Esophagus squamous epithelium (tissue), 5 donors: ENCODE measurements around the gene CSTPP1. TPM values are rescaled to one million over a fixed set of nuclear protein-coding genes. Genes with fewer than 3 reads are reported as not detected.
"Not testable (repeated sequence)": the region's sequence is repeated elsewhere in the genome, so short reads cannot be mapped to it uniquely, and the experiment has no call there.

Experiments
- DNase-seq: peaks from one replicate; lab custom pipeline; 2025; lab: John Stamatoyannopoulos, UW
- H3K27ac ChIP-seq, 4 donors: fragments of 200-600 bp; sonication (generic); one replicate each; pipeline ENCODE4 v1.5.1; 2016 to 2019; ENCODE audit warnings: mild to moderate bottlenecking in 1 of 4
- H3K27me3 ChIP-seq, 4 donors: fragments of 200-600 bp; sonication (generic); 1 replicate in 3 of 4; 2 replicates in 1 of 4; pipeline versions ENCODE4 v1.5.1 to v1.6.0; 2017 to 2021; ENCODE audit warnings: antibody characterized with exemption in 1 of 4
- H3K36me3 ChIP-seq, 3 donors: fragments of 200-600 bp; sonication (generic); one replicate each; pipeline ENCODE4 v1.5.1; 2016 to 2019
- H3K4me1 ChIP-seq, 3 donors: fragments of 200-600 bp; sonication (generic); one replicate each; pipeline ENCODE4 v1.5.1; 2017 to 2019
- H3K4me3 ChIP-seq, 4 donors: fragments of 200-600 bp; sonication (generic); 1 replicate in 3 of 4; 2 replicates in 1 of 4; pipeline ENCODE4 v1.5.1; 2016 to 2019; ENCODE audit warnings: mild to moderate bottlenecking in 2 of 4, moderate library complexity in 1 of 4
- H3K9me3 ChIP-seq, 3 donors: fragments of 200-600 bp; sonication (generic); one replicate each; pipeline ENCODE4 v1.5.1; 2016 to 2019
- CTCF ChIP-seq, 6 experiments: fragments of 450-650 bp in 4 of 6; fragments of 200-600 bp in 2 of 6; sonication (generic) in 2 of 6; IDR thresholded peaks; one replicate each; pipeline ENCODE4 v1.5.1; 2016 to 2019; ENCODE audit warnings: antibody characterized with exemption in 6 of 6, mild to moderate bottlenecking in 4 of 6, moderate library complexity in 4 of 6
- POLR2A ChIP-seq, 4 donors: fragments of 450-650 bp; IDR thresholded peaks; one replicate each; pipeline ENCODE4 v1.6.1; 2017; ENCODE audit warnings: antibody characterized with exemption in 4 of 4, mild to moderate bottlenecking in 4 of 4, moderate library complexity in 3 of 4
- WGBS, 2 donors: methylation state at CpG; one replicate each; pipeline ENCODE4 v1.1.5; 2018; 5-methylcytosine and 5-hydroxymethylcytosine counted together
- intact Hi-C: fragments of 100-400 bp; cut with DNase I; formaldehyde crosslinking; loops from one replicate; pipeline ENCODE4 v1.15.0; 2022
- total RNA-seq, 4 donors: library from RNA; depleted of rRNA; stranded (reverse); fragments of >200 nt; gene quantifications; one replicate each; pipeline ENCODE4 v1.1.0, GENCODE V29; 2016
- donor health status: DM: yes; HTN: yes; CAD: no.

Gene CSTPP1
- total RNA-seq, 4 donors from 2014 or later = 9.4 to 19.6 (median 16.4) TPM

GRCh38 chr11:47192111-47192510 lies 255.6 kb downstream of the CSTPP1 start:
- H3K4me3 ChIP-seq = no peak overlapping the region
- no peaks in the 10 kb centered on the region for H3K36me3 ChIP-seq
- intact Hi-C loops = no loop called here
- WGBS, 2 donors = 81 to 93% methylated on average over 4 of the region's 4 CpGs
- no peak for DNase-seq
- TF ChIP-seq POLR2A (IDR thresholded peaks at IDR 0.05) (no peak), CTCF (IDR thresholded peaks at IDR 0.05) (no peak)
- H3K9me3 ChIP-seq = no peaks in the 10 kb centered on the region
- H3K27ac ChIP-seq = no peak overlapping the region
- H3K27me3 ChIP-seq = peaks cover 0 to 5% (median 0%) of the 10 kb centered on the region in 4 donors
- H3K4me1 ChIP-seq = peaks cover 7 to 60% (median 13%) of the 10 kb centered on the region in 3 donors

- H3K4me3 ChIP-seq, H3K27ac ChIP-seq, H3K9me3 ChIP-seq, H3K27me3 ChIP-seq, H3K36me3 ChIP-seq, DNase-seq, intact Hi-C loops: not testable (repeated sequence)
- H3K4me1 ChIP-seq = peaks cover 3 to 35% (median 4%) of the 10 kb centered on the region in 3 donors
- WGBS, 2 donors = 93 to 95% methylated on average over 6 to 9 of the region's 9 CpGs
Measured at GRCh38 chr11:47198161-47198560, 261.6 kb downstream of the CSTPP1 start.

GRCh38 chr11:47201015-47201414 lies 264.5 kb downstream of the CSTPP1 start:
- no peaks in the 10 kb centered on the region for H3K36me3 ChIP-seq
- no peaks in the 10 kb centered on the region for H3K27me3 ChIP-seq
- no peak for TF ChIP-seq POLR2A (IDR thresholded peaks at IDR 0.05)
- no peak for TF ChIP-seq CTCF (IDR thresholded peaks at IDR 0.05)
- 84 to 87% methylated on average over 4 of the region's 4 CpGs for WGBS, 2 donors
- DNase-seq = no peak
- H3K4me3 ChIP-seq = no peak overlapping the region
- intact Hi-C loops = no loop called here
- H3K9me3 ChIP-seq = no peaks in the 10 kb centered on the region
- H3K4me1 ChIP-seq = peaks cover 4 to 24% (median 5%) of the 10 kb centered on the region in 3 donors
- no peak overlapping the region for H3K27ac ChIP-seq

- Histone ChIP-seq H3K4me3 (no peak overlapping the region), H3K36me3 (no peaks in the 10 kb centered on the region), H3K27ac (no peak overlapping the region), H3K9me3 (no peaks in the 10 kb centered on the region), H3K27me3 (no peaks in the 10 kb centered on the region), H3K4me1 (peaks cover 4 to 17% (median 5%) of the 10 kb centered on the region in 3 donors)
- TF ChIP-seq CTCF (IDR thresholded peaks at IDR 0.05) (no peak), POLR2A (IDR thresholded peaks at IDR 0.05) (no peak)
- intact Hi-C loops = no loop called here
- DNase-seq = no peak
- 40 to 94% methylated on average over 1 to 4 of the region's 5 CpGs for WGBS, 2 donors
Measured at GRCh38 chr11:47202576-47202975, 266.0 kb downstream of the CSTPP1 start.

- no peaks in the 10 kb centered on the region for H3K9me3 ChIP-seq
- 16 to 38% methylated on average over 2 of the region's 2 CpGs for WGBS, 2 donors
- H3K27ac ChIP-seq = peak overlapping the region; percentile 53 to 71 (median 59)
- TF ChIP-seq POLR2A (IDR thresholded peaks at IDR 0.05) = no peak
- DNase-seq = no peak
- no peaks in the 10 kb centered on the region for H3K36me3 ChIP-seq
- intact Hi-C loops = no loop called here
- peaks cover 4 to 17% (median 5%) of the 10 kb centered on the region in 3 donors for H3K4me1 ChIP-seq
- no peaks in the 10 kb centered on the region for H3K27me3 ChIP-seq
- H3K4me3 ChIP-seq = no peak overlapping the region
Measured at GRCh38 chr11:47204637-47204989, 268.1 kb downstream of the CSTPP1 start.

- H3K36me3 ChIP-seq, DNase-seq, H3K4me3 ChIP-seq, intact Hi-C loops, H3K27ac ChIP-seq, H3K27me3 ChIP-seq, H3K9me3 ChIP-seq: not testable (repeated sequence)
- WGBS, 2 donors = 86 to 92% methylated on average over 5 of the region's 5 CpGs
- peaks cover 4 to 17% (median 5%) of the 10 kb centered on the region in 3 donors for H3K4me1 ChIP-seq
Measured at GRCh38 chr11:47206577-47206976, 270.0 kb downstream of the CSTPP1 start.

- Histone ChIP-seq H3K4me1 (peaks cover 4 to 18% (median 5%) of the 10 kb centered on the region in 3 donors), H3K27me3 (no peaks in the 10 kb centered on the region), H3K27ac (no peak overlapping the region), H3K36me3 (no peaks in the 10 kb centered on the region), H3K4me3 (no peak overlapping the region), H3K9me3 (no peaks in the 10 kb centered on the region)
- TF ChIP-seq CTCF (IDR thresholded peaks at IDR 0.05) (no peak), POLR2A (IDR thresholded peaks at IDR 0.05) (no peak)
- WGBS, 2 donors = 85 to 96% methylated on average over 6 of the region's 6 CpGs
- intact Hi-C loops = no loop called here
- DNase-seq = no peak
Measured at GRCh38 chr11:47207459-47207858, 270.9 kb downstream of the CSTPP1 start.

GRCh38 chr11:47208008-47208552 lies 271.5 kb downstream of the CSTPP1 start:
- 91 to 93% methylated on average over 12 to 13 of the region's 13 CpGs for WGBS, 2 donors
- intact Hi-C loops, H3K4me3 ChIP-seq, H3K27me3 ChIP-seq, H3K9me3 ChIP-seq, H3K27ac ChIP-seq, H3K36me3 ChIP-seq, DNase-seq: not testable (repeated sequence)
- H3K4me1 ChIP-seq = peaks cover 4 to 24% (median 5%) of the 10 kb centered on the region in 3 donors
